B cell (primary cell): ENCODE measurements around the gene EFNB2. TPM values are rescaled to one million over a fixed set of nuclear protein-coding genes. Genes with fewer than 3 reads are reported as not detected.

ENCODE experiments used
- ATAC-seq: fragments of 200-7000 bp; cut with Tn5 transposase; one replicate; pipeline ENCODE4 v1.10.0; 2021; ENCODE audit warnings: low read depth, mild to moderate bottlenecking, moderate number of reproducible peaks, moderate library complexity
- CTCF ChIA-PET: fragments of 350-600 bp; sonication (Branson Sonifier 250); formaldehyde crosslinking; loops from one replicate; lab custom pipeline; 2021; ENCODE audit warnings: antibody characterized with exemption, inconsistent platforms; lab: Charles Lee
- POLR2A ChIA-PET: fragments of 350-600 bp; sonication (Branson Sonifier 250); formaldehyde crosslinking; loops from one replicate; lab custom pipeline; 2021; ENCODE audit warnings: antibody characterized with exemption; lab: Charles Lee
- DNase-seq: peaks from one replicate; pipeline ENCODE4 v3.0.0; 2013
- H2AFZ ChIP-seq: 2 replicates; pipeline ENCODE4 v1.6.1; 2012; ENCODE audit warnings: mild to moderate bottlenecking, low read depth, low read length; ENCODE audit not compliant: insufficient read depth, poor library complexity, severe bottlenecking
- H3K27ac ChIP-seq, 2 donors: 1 replicate in 1 of 2; 2 replicates in 1 of 2; pipeline ENCODE4 v1.5.1; 2012 to 2013; ENCODE audit warnings: low read length in 2 of 2, mild to moderate bottlenecking in 2 of 2, moderate library complexity in 1 of 2
- H3K27me3 ChIP-seq, 4 experiments: fragments of 200-600 bp in 1 of 4; sonication (generic) in 1 of 4; replicated peaks in 1 of 4; 1 replicate in 2 of 4; 2 replicates in 2 of 4; pipeline versions ENCODE4 v1.6.1 to v1.7.0; 2013 to 2016; ENCODE audit warnings: low read length in 3 of 4, mild to moderate bottlenecking in 2 of 4, mixed read lengths in 1 of 4, moderate library complexity in 1 of 4; ENCODE audit not compliant: insufficient read depth in 4 of 4, control insufficient read depth in 3 of 4; ENCODE audit errors: control extremely low read depth in 1 of 4
- H3K36me3 ChIP-seq, 2 experiments: replicated peaks in 1 of 2; 1 replicate in 1 of 2; 2 replicates in 1 of 2; pipeline versions ENCODE4 v1.6.1 to v1.7.1; 2013; ENCODE audit warnings: low read length in 1 of 2; ENCODE audit not compliant: insufficient read depth in 2 of 2, control insufficient read depth in 1 of 2; ENCODE audit errors: control extremely low read depth in 1 of 2, extremely low read depth in 1 of 2
- H3K4me1 ChIP-seq, 2 donors: fragments of 200-600 bp in 1 of 2; sonication (generic) in 1 of 2; 1 replicate in 1 of 2; 2 replicates in 1 of 2; pipeline versions ENCODE4 v1.5.1 to v1.6.1; 2013 to 2017; ENCODE audit warnings: low read length in 2 of 2; ENCODE audit not compliant: control insufficient read depth in 2 of 2, insufficient read depth in 2 of 2
- H3K4me2 ChIP-seq: replicated peaks from 2 replicates; pipeline ENCODE3; 2012; ENCODE audit warnings: mild to moderate bottlenecking, low read depth, low read length; ENCODE audit not compliant: poor library complexity, severe bottlenecking
- H3K4me3 ChIP-seq, 5 experiments: fragments of 200-600 bp in 1 of 5; sonication (generic) in 1 of 5; 1 replicate in 3 of 5; 2 replicates in 2 of 5; pipeline versions ENCODE4 v1.5.1 to v1.7.0; 2011 to 2016; ENCODE audit warnings: low read length in 4 of 5, mild to moderate bottlenecking in 4 of 5, low read depth in 2 of 5, control low read depth in 1 of 5, moderate library complexity in 1 of 5; ENCODE audit not compliant: insufficient read depth in 1 of 5; ENCODE audit errors: control extremely low read depth in 1 of 5, extremely low read depth in 1 of 5
- H3K79me2 ChIP-seq: fragments of 200-600 bp; sonication (generic); one replicate; pipeline ENCODE4 v1.6.0; 2016; ENCODE audit warnings: low read length; ENCODE audit not compliant: control insufficient read depth, insufficient read depth
- H3K9ac ChIP-seq: fragments of 200-600 bp; sonication (generic); 2 replicates; pipeline ENCODE4 v1.6.1; 2017; ENCODE audit warnings: mild to moderate bottlenecking, low read length, moderate library complexity
- H3K9me3 ChIP-seq, 3 donors: one replicate each; pipeline versions ENCODE4 v1.6.1 to v1.7.1; 2013; ENCODE audit warnings: low read length in 2 of 3; ENCODE audit not compliant: control insufficient read depth in 2 of 3, insufficient read depth in 1 of 3; ENCODE audit errors: control extremely low read depth in 1 of 3
- H4K20me1 ChIP-seq: 2 replicates; pipeline ENCODE4 v1.6.0; 2012; ENCODE audit warnings: mild to moderate bottlenecking, low read length; ENCODE audit not compliant: insufficient read depth, control insufficient read depth, poor library complexity, severe bottlenecking
- H3K27ac Mint-ChIP-seq: one replicate; pipeline ENCODE4 v1.8.0; 2021; ENCODE audit warnings: mixed read lengths
- H3K27me3 Mint-ChIP-seq: one replicate; pipeline ENCODE4 v1.8.0; 2021; ENCODE audit warnings: mixed read lengths
- H3K4me1 Mint-ChIP-seq: one replicate; pipeline ENCODE4 v1.8.0; 2021; ENCODE audit warnings: mixed read lengths
- H3K4me3 Mint-ChIP-seq: one replicate; pipeline ENCODE4 v1.8.0; 2021; ENCODE audit warnings: mixed read lengths
- H3K9me3 Mint-ChIP-seq: one replicate; pipeline ENCODE4 v1.8.0; 2022; ENCODE audit warnings: mixed read lengths; ENCODE audit not compliant: insufficient read depth
- CTCF ChIP-seq: fragments of 200-600 bp; IDR thresholded peaks from one replicate; pipeline ENCODE4 v1.8.0; 2022; ENCODE audit warnings: antibody characterized with exemption, mild to moderate bottlenecking
- EZH2 ChIP-seq: IDR thresholded peaks from 2 replicates; pipeline ENCODE4 v1.6.1; 2012; ENCODE audit warnings: borderline replicate concordance, low read depth, mild to moderate bottlenecking, moderate library complexity, low read length; ENCODE audit not compliant: insufficient read depth, poor library complexity, severe bottlenecking
- WGBS: methylation state at CpG from one replicate; pipeline ENCODE4 v1.1.5; 2013; ENCODE audit warnings: missing lambda C conversion rate; ENCODE audit not compliant: insufficient coverage; 5-methylcytosine and 5-hydroxymethylcytosine counted together
- intact Hi-C: fragments of 100-400 bp; cut with micrococcal nuclease; formaldehyde crosslinking; loops from one replicate; pipeline ENCODE4 v1.10.0; 2022
- polyA plus RNA-seq: library from polyadenylated mRNA; depleted of rRNA; stranded (reverse); fragments of >200 nt; gene quantifications from 2 replicates; pipeline ENCODE4 v1.2.3, GENCODE V29; 2012
- total RNA-seq, 2 donors: library from RNA; stranded (reverse); fragments of 120-200 nt in 1 of 2; gene quantifications; 1 replicate in 1 of 2; 2 replicates in 1 of 2; pipeline versions ENCODE4 v1.2.3 to v1.2.4, GENCODE V29; 2013 to 2022

EFNB2 gene
- total and polyA plus RNA-seq, 2 donors (not counting 1 experiment from before 2014, with no cell fraction given), result 0.04 to 1.2 TPM

- Histone ChIP-seq H2AFZ (no peak overlapping the region), H3K9me3 (no peaks in the 10 kb centered on the region), H3K4me2 (no peak overlapping the region), H3K79me2 (peaks cover 100% of the 10 kb centered on the region), H4K20me1 (peaks cover 93% of the 10 kb centered on the region), H3K36me3 (peaks cover 9 to 51% of the 10 kb centered on the region in 2 experiments), H3K4me3 (no peak overlapping the region), H3K4me1 (peaks cover 15 to 25% of the 10 kb centered on the region in 2 donors), H3K27ac (no peak overlapping the region), H3K9ac (no peak overlapping the region), H3K27me3 (no peaks in the 10 kb centered on the region)
- no peak for DNase-seq
- Mint-ChIP-seq H3K9me3 (no peaks in the 10 kb centered on the region), H3K4me1 (peaks cover 39% of the 10 kb centered on the region), H3K27me3 (no peaks in the 10 kb centered on the region), H3K27ac (no peak overlapping the region), H3K4me3 (no peak overlapping the region)
- intact Hi-C loops, result no loop called here
- ChIA-PET POLR2A (no interaction called here), CTCF (no interaction called here)
- TF ChIP-seq EZH2 (no peak), CTCF (no peak)
- no peak for ATAC-seq
Observed at GRCh38 chr13:106558527-106558926, 23.1 kb upstream of the EFNB2 start.

GRCh38 chr13:106555631-106556328 lies 20.3 kb upstream of the EFNB2 start:
- DNase-seq (no peak), ATAC-seq (no peak)
- Mint-ChIP-seq H3K4me1 (peaks cover 24% of the 10 kb centered on the region), H3K9me3 (no peaks in the 10 kb centered on the region), H3K27ac (no peak overlapping the region), H3K4me3 (no peak overlapping the region), H3K27me3 (no peaks in the 10 kb centered on the region)
- H3K4me3 ChIP-seq, result no peak overlapping the region
- no peaks in the 10 kb centered on the region for H3K27me3 ChIP-seq
- ChIA-PET CTCF (no interaction called here), POLR2A (no interaction called here)
- TF ChIP-seq CTCF, result no peak
- no peak for TF ChIP-seq EZH2
- no peak overlapping the region for H3K27ac ChIP-seq
- no peaks in the 10 kb centered on the region for H3K9me3 ChIP-seq
- peaks cover 96% of the 10 kb centered on the region for H3K79me2 ChIP-seq
- H4K20me1 ChIP-seq, result peaks cover 93% of the 10 kb centered on the region
- peaks cover 0 to 2% of the 10 kb centered on the region in 2 donors for H3K4me1 ChIP-seq
- no peak overlapping the region for H3K9ac ChIP-seq
- 100% methylated on average over 1 of the region's 4 CpGs for WGBS
- intact Hi-C loops, result no loop called here
- peaks cover 11 to 67% of the 10 kb centered on the region in 2 experiments for H3K36me3 ChIP-seq
- H3K4me2 ChIP-seq, result no peak overlapping the region
- H2AFZ ChIP-seq, result no peak overlapping the region
